Stimulated activated naive CD8-positive, alpha-beta T cell treated with anti-CD3 and anti-CD28 coated beads, Interleukin-15, amount 100 ng/mL, for 72 hours (primary cell): ENCODE data around the gene FRMD3.
A peak's percentile ranks its signal among the peaks of the same experiment; 100 is the strongest.

Source experiments
- ATAC-seq: fragments of 150-1000 bp; cut with Tn5 transposase; 2 replicates; pipeline ENCODE4 v1.10.0; 2021; ENCODE audit warnings: mild to moderate bottlenecking, moderate library complexity
- DNase-seq, 2 donors: peaks; one replicate each; pipeline ENCODE4 v3.0.0; 2021 to 2022
- H3K27ac Mint-ChIP-seq, 2 donors: one replicate each; pipeline ENCODE4 v1.8.0; 2022; ENCODE audit warnings: mild to moderate bottlenecking in 2 of 2, mixed read lengths in 2 of 2, moderate library complexity in 2 of 2
- H3K27me3 Mint-ChIP-seq: one replicate; pipeline ENCODE4 v1.8.0; 2022; ENCODE audit warnings: mixed read lengths
- H3K4me1 Mint-ChIP-seq: one replicate; pipeline ENCODE4 v1.8.0; 2022; ENCODE audit warnings: mild to moderate bottlenecking, mixed read lengths
- H3K4me3 Mint-ChIP-seq, 2 donors: one replicate each; pipeline ENCODE4 v1.8.0; 2022; ENCODE audit warnings: mild to moderate bottlenecking in 2 of 2, mixed read lengths in 2 of 2, moderate library complexity in 1 of 2
- H3K9me3 Mint-ChIP-seq, 2 donors: one replicate each; pipeline ENCODE4 v1.8.0; 2022; ENCODE audit warnings: mixed read lengths in 2 of 2

Gene FRMD3

DNA sequence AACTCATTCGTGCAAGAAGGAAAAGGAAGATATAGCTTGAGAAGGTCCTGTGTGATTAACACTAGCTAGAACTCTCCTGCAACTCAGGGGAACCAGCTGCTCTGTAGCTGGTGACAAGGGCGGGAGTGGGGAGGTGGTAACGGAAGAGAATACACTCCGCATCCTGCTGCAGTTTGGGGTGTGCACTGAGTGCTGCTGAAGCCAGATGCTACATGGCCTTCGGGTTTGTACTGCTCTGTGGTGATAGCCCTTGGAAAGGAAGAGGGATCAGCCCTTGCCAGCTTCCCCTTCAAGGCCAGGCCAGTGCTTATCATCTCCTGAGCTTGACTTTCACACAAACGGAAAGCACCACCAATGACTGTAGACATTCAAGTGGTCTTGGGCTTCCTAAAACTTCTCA, 34.3 kb downstream of the FRMD3 start:
- no peak for DNase-seq
- peak; percentile 11 for ATAC-seq
- H3K9me3 Mint-ChIP-seq: no peaks in the 10 kb centered on the region
- no peak overlapping the region for H3K4me3 Mint-ChIP-seq
- H3K4me1 Mint-ChIP-seq: peaks cover 12% of the 10 kb centered on the region
- H3K27ac Mint-ChIP-seq: no peak overlapping the region
- H3K27me3 Mint-ChIP-seq: no peaks in the 10 kb centered on the region

DNA sequence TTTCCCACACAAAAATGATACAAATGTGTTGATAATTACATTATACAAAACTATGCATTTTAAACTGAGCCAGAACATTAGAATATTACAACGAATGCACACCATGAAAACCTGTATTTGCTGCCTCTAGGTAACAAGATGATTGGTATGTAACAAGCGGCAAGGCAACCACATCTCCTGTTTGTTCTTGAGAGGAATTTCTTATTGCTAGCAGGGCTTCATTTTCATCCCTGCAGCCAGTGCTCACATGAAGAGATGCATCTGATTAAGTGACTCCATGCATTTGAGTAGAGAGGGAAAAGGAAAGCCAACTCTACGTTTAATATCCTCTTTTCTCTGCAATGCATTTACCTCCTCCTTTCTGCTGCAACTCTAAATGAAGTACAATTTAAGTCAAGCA, 36.6 kb downstream of the FRMD3 start:
- Mint-ChIP-seq H3K4me1 (no peaks in the 10 kb centered on the region), H3K9me3 (no peaks in the 10 kb centered on the region), H3K4me3 (no peak overlapping the region), H3K27me3 (no peaks in the 10 kb centered on the region), H3K27ac (no peak overlapping the region)
- ATAC-seq: no peak
- no peak for DNase-seq

DNA sequence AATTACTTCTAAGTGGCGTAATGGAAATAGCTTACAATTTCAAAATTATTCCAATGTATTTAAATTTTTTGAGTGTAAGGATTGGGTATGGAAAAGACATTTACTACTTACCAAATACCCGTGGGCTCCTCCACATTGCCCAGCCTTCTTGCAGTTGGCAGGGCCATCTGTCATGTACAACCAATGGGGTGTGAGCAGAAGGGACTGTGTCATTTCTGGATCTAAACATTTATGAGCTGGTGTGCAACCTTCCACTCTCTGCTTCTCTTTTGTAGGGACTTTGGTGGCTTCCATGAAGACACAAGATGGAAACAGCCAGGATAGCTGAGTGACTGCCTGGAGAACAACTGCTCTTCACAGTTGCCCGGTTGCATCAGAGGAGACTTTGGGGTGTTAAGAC, 40.8 kb downstream of the FRMD3 start:
- no peaks in the 10 kb centered on the region for H3K9me3 Mint-ChIP-seq
- DNase-seq: no peak
- H3K4me1 Mint-ChIP-seq: no peaks in the 10 kb centered on the region
- no peak overlapping the region for H3K27ac Mint-ChIP-seq
- H3K4me3 Mint-ChIP-seq: no peak overlapping the region
- no peaks in the 10 kb centered on the region for H3K27me3 Mint-ChIP-seq
- ATAC-seq: no peak

DNA sequence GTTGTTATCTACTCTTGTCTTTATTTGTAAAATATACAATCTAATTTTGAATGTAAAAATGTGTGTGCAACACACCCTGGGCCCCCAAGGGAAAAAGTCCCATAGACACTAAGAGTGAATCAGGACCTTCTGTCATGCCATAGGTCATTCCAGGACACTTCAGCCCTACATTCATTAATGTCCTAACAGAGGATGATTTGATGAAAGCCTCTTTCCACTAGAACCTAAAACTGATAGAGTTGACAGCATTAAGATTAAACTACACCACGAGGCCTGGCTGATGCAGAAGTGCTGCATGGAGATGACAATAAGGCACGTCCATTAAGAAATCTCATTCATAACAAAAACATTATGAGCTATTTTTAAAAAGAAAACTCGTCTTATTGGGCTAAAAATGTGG, 46.2 kb downstream of the FRMD3 start:
- Mint-ChIP-seq H3K4me3 (no peak overlapping the region), H3K27me3 (no peaks in the 10 kb centered on the region), H3K27ac (no peak overlapping the region), H3K9me3 (no peaks in the 10 kb centered on the region), H3K4me1 (no peaks in the 10 kb centered on the region)
- DNase-seq (no peak), ATAC-seq (no peak)

DNA sequence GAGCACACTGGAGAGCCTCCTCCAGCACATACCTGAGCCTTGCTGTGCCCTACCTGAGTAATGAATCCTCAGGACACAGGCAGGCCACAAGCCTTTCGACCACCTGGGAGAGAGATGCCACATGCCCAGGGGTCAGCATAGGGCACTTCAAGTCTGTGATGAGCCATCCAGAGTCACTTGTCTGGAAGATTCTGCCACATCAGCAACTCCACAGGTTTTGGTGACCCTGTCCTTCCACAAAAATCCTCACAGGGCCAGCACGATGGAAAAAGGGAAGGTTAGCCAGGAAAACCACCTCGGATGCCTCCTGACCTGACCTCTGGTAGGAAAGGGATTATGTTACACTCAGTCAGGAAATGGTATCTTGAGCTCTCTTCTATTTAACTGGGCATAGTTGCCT, 46.8 kb downstream of the FRMD3 start:
- no peaks in the 10 kb centered on the region for H3K9me3 Mint-ChIP-seq
- DNase-seq (no peak), ATAC-seq (no peak)
- no peak overlapping the region for H3K4me3 Mint-ChIP-seq
- H3K27ac Mint-ChIP-seq: no peak overlapping the region
- no peaks in the 10 kb centered on the region for H3K27me3 Mint-ChIP-seq
- no peaks in the 10 kb centered on the region for H3K4me1 Mint-ChIP-seq

DNA sequence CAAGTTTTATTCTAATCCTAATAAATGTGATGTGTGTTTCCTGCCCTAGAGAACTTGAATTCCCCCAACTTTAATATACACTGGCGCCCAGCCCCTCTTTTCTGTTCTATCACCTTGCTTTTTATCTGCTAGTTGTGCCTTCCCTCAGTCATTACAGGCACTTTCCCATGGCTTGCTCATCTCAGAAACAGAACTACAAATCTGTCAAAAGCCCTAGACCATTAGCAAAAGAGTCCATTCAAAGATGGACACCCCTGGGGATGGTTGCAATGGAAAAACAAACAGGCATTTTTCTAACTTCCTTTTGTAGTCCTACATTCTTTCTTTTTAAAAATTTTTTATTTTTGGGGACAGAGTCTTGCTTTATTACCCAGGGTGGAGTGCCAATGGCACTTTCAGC, 48.2 kb downstream of the FRMD3 start:
- Mint-ChIP-seq H3K4me3 (no peak overlapping the region), H3K27ac (no peak overlapping the region), H3K9me3 (no peaks in the 10 kb centered on the region), H3K27me3 (no peaks in the 10 kb centered on the region), H3K4me1 (no peaks in the 10 kb centered on the region)
- no peak for DNase-seq
- ATAC-seq: no peak

DNA sequence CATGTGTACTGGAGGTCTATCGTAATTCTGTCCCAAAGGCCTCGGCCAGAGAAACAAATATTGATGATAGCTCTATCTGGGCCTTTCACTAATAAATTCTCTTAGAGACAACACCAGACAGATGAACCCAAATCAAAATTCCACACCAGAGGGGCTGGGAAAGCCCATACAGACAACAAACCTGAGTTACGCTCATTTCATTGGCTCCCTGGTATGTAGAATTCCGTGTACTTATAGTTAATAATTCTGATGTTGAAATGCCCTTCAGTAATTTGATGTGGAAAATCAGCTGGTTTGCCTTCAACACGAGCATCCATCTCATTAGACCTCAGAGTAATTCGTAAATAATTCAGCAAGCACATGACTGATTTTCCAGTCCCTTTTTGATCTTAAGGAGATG, 53.2 kb downstream of the FRMD3 start:
- ATAC-seq (no peak), DNase-seq (no peak)
- Mint-ChIP-seq H3K9me3 (peaks cover 0 to 5% of the 10 kb centered on the region in 2 donors), H3K4me1 (no peaks in the 10 kb centered on the region), H3K4me3 (no peak overlapping the region), H3K27ac (no peak overlapping the region), H3K27me3 (no peaks in the 10 kb centered on the region)

DNA sequence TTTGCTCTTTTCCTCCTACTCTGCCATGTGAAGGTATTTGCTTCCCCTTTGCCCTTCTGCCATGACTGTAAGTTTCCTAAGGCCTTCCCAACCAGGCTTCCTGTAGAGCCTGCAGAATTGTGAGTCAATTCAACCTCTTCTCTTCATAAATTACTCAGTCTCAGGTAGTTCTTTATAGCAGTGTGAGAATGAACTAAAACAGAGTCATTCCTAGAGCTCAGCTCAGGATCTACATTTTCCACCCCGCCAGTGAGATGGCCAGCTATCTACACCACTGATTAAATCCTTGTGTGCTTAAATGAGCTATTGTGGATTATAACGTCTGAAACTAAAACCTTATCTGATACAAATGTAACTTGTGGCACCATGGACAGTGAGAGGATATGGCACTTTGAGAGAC, 55.0 kb downstream of the FRMD3 start:
- ATAC-seq (peak; percentile 42), DNase-seq (no peak)
- Mint-ChIP-seq H3K27ac (no peak overlapping the region), H3K4me3 (no peak overlapping the region), H3K27me3 (no peaks in the 10 kb centered on the region), H3K4me1 (no peaks in the 10 kb centered on the region), H3K9me3 (peaks cover 11 to 13% of the 10 kb centered on the region in 2 donors)

DNA sequence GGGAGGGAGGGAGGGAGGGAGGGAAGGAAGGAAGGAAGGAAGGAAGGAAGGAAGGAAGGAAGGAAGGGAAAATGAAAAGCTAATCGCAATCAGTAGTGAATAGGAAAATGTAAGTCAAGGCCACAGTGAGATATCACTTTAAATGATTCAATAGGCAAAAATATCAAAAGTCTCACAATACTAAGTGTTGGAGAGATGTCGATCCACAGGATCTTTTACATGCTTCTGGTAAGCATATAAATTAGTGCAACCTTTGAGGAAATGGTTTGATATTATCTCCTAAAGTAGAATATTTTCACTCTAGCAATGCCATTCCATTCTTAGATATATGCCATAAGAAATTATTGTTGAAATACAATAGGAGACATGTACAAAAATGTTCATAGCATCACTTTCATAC, 58.4 kb downstream of the FRMD3 start:
- Mint-ChIP-seq H3K9me3 (peaks cover 13 to 20% of the 10 kb centered on the region in 2 donors), H3K27me3 (no peaks in the 10 kb centered on the region), H3K27ac (no peak overlapping the region), H3K4me3 (no peak overlapping the region), H3K4me1 (no peaks in the 10 kb centered on the region)
- no peak for DNase-seq
- ATAC-seq: no peak

- no peaks in the 10 kb centered on the region for H3K27me3 Mint-ChIP-seq
- H3K4me3 Mint-ChIP-seq: no peak overlapping the region
Measured at GRCh38 chr9:83477571-83477970, 60.6 kb downstream of the FRMD3 start.

GRCh38 chr9:83477120-83477519, 61.1 kb downstream of the FRMD3 start:
- peaks cover 22% of the 10 kb centered on the region for H3K4me1 Mint-ChIP-seq
- no peaks in the 10 kb centered on the region for H3K27me3 Mint-ChIP-seq
- H3K4me3 Mint-ChIP-seq: no peak overlapping the region
- DNase-seq: no peak
- H3K27ac Mint-ChIP-seq: no peak overlapping the region
- H3K9me3 Mint-ChIP-seq: peaks cover 8 to 27% of the 10 kb centered on the region in 2 donors
- ATAC-seq: no peak

More at GRCh38 chr9:83477571-83477970, 60.6 kb downstream of the FRMD3 start:
- peaks cover 18% of the 10 kb centered on the region for H3K4me1 Mint-ChIP-seq
- no peak for ATAC-seq
- H3K27ac Mint-ChIP-seq: no peak overlapping the region
- H3K9me3 Mint-ChIP-seq: peaks cover 8 to 27% of the 10 kb centered on the region in 2 donors
- no peak for DNase-seq

GRCh38 chr9:83476513-83476912, 61.7 kb downstream of the FRMD3 start:
- peak overlapping the region in 1 of 2 donors; percentile 4 for H3K27ac Mint-ChIP-seq
- peaks cover 26% of the 10 kb centered on the region for H3K4me1 Mint-ChIP-seq
- DNase-seq (no peak), ATAC-seq (no peak)
- no peaks in the 10 kb centered on the region for H3K27me3 Mint-ChIP-seq
- no peak overlapping the region for H3K4me3 Mint-ChIP-seq
- peaks cover 8 to 27% of the 10 kb centered on the region in 2 donors for H3K9me3 Mint-ChIP-seq

GRCh38 chr9:83475741-83476140, 62.5 kb downstream of the FRMD3 start:
- Mint-ChIP-seq H3K27ac (no peak overlapping the region), H3K4me1 (peaks cover 32% of the 10 kb centered on the region), H3K9me3 (peaks cover 8 to 27% of the 10 kb centered on the region in 2 donors), H3K27me3 (no peaks in the 10 kb centered on the region), H3K4me3 (no peak overlapping the region)
- DNase-seq: no peak
- ATAC-seq: no peak

DNA sequence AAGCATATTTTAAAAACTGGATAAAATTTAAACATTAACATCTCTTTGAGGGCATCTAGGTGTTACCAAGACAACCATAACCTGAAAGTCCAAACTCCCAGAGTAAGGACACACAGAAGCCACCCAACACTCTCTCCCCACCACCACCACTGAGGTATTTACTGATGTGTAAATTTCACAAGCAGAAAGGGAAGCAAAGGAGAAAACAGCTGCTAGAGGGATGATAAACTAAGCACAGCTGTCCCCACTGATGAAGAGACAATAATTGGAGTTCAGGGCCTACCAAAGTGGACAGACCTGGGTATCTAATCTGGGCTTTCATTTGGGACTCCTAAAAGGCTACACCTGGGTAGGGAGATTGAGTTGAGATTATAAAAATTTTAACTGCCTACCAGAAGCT, 63.6 kb downstream of the FRMD3 start:
- H3K4me3 Mint-ChIP-seq: no peak overlapping the region

DNA sequence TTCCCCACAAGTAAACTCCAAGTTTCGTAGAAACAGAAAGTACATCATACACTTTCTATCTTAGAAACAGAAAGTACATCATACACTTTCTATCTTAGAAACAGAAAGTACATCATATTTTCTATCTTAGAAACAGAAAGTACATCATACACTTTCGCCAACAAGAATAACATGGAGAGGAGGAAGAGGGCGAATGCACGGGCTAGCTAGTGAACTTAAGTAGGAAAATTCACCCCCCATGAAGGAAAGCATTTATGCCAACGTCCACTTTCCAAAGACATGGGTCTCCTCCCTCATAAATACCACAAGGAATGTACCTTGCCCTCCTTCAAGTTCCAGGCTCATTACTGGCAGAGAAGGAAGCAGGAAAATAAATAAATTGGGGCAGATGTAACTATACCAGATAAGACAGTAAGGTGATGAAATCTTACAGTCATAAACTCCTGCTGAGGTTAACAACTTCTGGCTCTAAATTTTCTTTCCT, 64.7 kb downstream of the FRMD3 start:
- H3K4me3 Mint-ChIP-seq: peak overlapping the region; percentile 73 to 75
- peak overlapping the region; percentile 45 to 59 for H3K27ac Mint-ChIP-seq
- H3K4me1 Mint-ChIP-seq: peaks cover 32% of the 10 kb centered on the region
- peak; percentile 86 for ATAC-seq
- H3K9me3 Mint-ChIP-seq: peaks cover 0 to 16% of the 10 kb centered on the region in 2 donors
- H3K27me3 Mint-ChIP-seq: no peaks in the 10 kb centered on the region
- no peak for DNase-seq

More for the DNA sequence above, 63.6 kb downstream of the FRMD3 start:
- ATAC-seq (no peak), DNase-seq (no peak)
- no peaks in the 10 kb centered on the region for H3K27me3 Mint-ChIP-seq
- H3K9me3 Mint-ChIP-seq: peaks cover 8 to 26% of the 10 kb centered on the region in 2 donors
- no peak overlapping the region for H3K27ac Mint-ChIP-seq
- H3K4me1 Mint-ChIP-seq: peaks cover 32% of the 10 kb centered on the region

DNA sequence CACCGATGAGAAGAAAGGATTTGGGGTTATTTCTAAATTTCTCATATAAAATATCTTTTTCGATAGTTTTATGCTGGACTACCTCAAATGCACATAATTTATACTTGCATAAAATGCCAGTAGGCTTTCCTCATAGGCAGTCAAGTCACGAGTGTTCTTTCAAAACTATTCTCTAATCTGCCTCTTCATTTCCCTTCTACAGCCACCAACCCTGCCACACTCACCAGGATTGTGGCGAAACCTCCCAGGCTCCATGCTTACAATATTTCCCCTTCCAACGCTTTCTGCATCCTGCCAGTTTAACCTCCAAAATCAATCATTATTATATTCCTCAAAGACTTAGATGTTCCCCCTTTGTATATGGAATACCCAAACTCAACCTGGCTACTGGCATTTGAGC, 65.4 kb downstream of the FRMD3 start:
- H3K9me3 Mint-ChIP-seq: peaks cover 0 to 11% of the 10 kb centered on the region in 2 donors

DNA sequence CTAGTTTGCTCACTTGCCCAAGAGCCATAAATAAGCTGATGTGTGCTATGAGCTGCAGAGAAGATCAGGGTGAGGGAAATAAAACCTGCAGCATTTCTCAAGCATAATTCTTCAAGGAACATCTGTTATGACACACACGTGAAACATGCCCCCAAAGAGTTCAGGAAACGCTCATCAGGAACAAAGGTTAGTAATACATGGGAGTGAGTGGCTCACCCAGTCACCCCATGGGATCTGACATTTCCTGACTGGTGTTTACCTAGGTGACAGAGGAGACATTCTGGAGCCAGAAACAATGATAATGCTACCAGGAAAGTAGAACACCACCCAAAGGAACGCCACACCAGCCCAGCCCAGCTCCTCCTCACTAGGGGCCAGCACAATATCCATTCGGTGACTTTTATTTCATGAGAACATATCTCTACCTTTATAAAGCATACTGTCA, 66.0 kb downstream of the FRMD3 start:
- DNase-seq (no peak), ATAC-seq (no peak)
- H3K4me3 Mint-ChIP-seq: no peak overlapping the region
- H3K27ac Mint-ChIP-seq: no peak overlapping the region
- H3K9me3 Mint-ChIP-seq: peaks cover 0 to 7% of the 10 kb centered on the region in 2 donors
- H3K27me3 Mint-ChIP-seq: no peaks in the 10 kb centered on the region
- H3K4me1 Mint-ChIP-seq: peaks cover 32% of the 10 kb centered on the region

More for the DNA sequence above, 65.4 kb downstream of the FRMD3 start:
- H3K4me3 Mint-ChIP-seq: peak overlapping the region; percentile 73 to 75
- peaks cover 32% of the 10 kb centered on the region for H3K4me1 Mint-ChIP-seq
- DNase-seq (no peak), ATAC-seq (no peak)
- H3K27ac Mint-ChIP-seq: peak overlapping the region; percentile 45 to 59
- no peaks in the 10 kb centered on the region for H3K27me3 Mint-ChIP-seq
